HG03575 (cell line): Measurements from ENCODE around the gene KRTAP12-4.
"Not testable (repeated sequence)": the region's sequence is repeated elsewhere in the genome, so short reads cannot be mapped to it uniquely, and the experiment has no call there.

Source experiments
- ATAC-seq: cut with Tn5 transposase; IDR thresholded peaks from one replicate; pipeline ENCODE4 v1.9.1; 2021; ENCODE audit not compliant: unreplicated experiment, insufficient number of reproducible peaks, low FRiP score; ENCODE audit errors: extremely low read depth

Gene KRTAP12-4

GRCh38 chr21:44658913-44659595 lies 4.6 kb upstream of the KRTAP12-4 start:
- no peak for ATAC-seq

GRCh38 chr21:44658541-44658910 lies 4.1 kb upstream of the KRTAP12-4 start:
- ATAC-seq = no peak

DNA sequence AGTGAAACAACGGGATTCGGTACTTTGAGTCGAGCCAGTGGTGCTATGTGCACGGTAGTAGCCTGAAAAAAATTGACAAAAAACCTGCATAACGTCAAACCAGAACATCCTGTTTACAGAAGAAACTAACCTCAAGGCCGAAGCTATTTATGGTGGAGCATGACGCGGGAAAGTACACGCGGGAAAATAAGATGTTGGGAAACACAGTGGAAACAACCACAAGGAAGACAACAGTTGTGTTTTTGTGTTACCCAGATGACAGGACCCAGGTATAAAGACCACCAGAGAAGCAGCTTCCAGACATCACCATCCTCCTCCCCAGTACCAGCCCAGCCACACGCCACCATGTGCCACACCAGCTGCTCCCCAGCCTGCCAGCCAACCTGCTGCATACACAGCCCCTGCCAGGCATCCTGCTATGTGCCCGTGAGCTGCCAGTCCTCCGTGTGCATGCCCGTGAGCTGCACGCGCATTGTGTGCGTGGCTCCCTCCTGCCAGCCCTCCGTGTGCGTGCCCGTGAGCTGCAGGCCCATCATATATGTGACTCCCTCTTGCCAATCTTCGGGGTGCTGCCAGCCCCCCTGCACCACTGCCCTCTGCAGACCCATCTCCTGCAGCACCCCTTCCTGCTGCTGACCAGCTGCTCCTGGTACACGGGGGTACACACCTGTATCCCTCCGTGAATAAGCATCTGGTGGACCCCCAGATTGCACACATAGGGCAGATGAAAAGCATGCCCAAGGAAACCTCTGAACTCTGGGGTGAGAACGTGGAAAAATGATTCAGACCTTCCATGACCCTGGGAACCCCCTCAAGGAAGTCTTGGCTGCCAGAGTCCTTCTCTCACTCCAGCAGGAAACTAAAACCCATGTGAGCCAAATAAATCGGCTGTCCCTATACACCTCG lies 3.4 kb upstream of the KRTAP12-4 start, which contains the start of gene KRTAP12-3:
Gene KRTAP12-3 (plus strand): TSS at position 298 of the 906 bp plus-strand sequence. CDS start 48 bp downstream, at position 346.
- ATAC-seq = no peak

GRCh38 chr21:44656868-44657267 lies 2.4 kb upstream of the KRTAP12-4 start:
- no peak for ATAC-seq

DNA sequence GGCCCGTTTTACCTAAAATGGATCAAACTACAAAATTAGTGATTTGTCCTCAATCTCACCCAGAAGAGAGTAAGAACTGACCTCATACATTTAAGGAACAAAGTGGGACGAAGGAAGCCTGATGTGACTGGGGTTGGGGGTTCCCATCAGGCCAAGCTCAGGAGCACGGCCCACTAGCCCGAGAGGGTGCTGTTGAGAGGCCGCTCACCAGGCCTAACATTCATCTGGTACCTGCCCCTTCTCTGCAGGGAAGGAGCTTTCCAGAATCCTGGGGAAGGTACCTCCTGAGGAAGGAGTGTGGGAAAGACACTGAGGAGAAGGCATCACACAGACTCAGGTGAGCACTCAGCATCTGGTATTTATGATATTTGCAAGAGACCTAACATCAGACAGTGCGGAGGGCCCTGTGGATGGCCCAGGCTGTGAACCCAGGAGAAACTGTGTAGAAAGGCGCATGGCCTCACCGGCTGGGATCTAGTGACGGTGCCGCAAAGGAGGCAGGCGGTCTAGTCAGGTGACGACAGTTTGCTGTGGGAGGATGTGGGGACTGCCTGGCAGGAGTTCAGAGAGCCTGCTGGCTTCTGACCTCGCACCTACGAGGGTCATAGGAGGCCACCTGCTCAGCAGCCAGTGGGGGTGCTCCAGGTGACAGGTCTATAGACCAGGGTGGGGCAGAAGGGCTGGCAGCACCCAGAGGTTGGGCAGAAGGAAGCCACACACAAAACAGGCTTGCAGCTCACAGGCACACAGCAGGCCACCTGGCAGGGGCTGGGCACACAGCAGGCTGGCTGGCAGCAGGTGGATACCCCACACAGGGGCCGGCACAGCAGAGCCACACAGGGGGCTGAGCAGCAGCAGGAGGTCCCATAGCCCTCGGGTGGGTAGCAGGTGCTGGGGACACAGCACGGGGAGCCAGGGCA lies 543 bp downstream of the KRTAP12-4 start:
- ATAC-seq = no peak

- ATAC-seq = no peak
These were observed 1.3 kb downstream of the KRTAP12-4 start for GRCh38 chr21:44653123-44653522.

GRCh38 chr21:44650973-44651675 lies 3.3 kb downstream of the KRTAP12-4 start:
- no peak for ATAC-seq

DNA sequence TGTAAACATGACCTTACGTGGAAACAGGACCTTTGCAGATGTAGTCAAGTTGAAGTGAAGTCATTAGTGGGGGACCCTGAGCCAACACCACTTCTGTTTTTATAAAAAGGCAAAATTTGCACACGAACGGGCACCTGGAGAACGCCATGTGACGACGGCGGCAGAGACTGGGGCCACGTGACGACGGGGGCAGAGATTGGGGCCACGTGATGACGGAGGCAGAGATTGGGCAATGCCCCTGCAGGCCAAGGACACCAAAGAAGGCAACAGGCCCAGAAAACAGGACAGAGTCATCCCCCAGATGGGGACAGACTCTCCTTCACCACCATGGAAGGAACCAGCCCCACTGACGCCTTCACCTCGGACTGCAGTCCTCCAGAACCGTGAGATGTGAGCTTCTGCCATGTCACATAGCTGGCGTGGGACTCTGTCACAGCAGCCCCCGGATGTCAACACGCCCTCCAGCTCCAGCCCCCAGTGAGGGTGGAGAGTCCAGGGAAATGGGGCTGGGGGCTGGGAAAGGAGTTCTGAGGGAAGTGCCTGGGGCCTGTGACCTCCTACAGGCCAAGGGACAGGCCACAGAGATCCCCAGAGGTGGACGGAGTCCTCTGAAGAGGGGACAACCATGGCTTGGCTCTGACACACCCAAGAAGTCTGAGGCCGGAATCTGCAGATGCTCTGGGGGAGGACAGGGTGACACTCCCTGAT lies 4.0 kb downstream of the KRTAP12-4 start:
- ATAC-seq = no peak

GRCh38 chr21:44649521-44650100 lies 4.8 kb downstream of the KRTAP12-4 start:
- ATAC-seq = no peak

DNA sequence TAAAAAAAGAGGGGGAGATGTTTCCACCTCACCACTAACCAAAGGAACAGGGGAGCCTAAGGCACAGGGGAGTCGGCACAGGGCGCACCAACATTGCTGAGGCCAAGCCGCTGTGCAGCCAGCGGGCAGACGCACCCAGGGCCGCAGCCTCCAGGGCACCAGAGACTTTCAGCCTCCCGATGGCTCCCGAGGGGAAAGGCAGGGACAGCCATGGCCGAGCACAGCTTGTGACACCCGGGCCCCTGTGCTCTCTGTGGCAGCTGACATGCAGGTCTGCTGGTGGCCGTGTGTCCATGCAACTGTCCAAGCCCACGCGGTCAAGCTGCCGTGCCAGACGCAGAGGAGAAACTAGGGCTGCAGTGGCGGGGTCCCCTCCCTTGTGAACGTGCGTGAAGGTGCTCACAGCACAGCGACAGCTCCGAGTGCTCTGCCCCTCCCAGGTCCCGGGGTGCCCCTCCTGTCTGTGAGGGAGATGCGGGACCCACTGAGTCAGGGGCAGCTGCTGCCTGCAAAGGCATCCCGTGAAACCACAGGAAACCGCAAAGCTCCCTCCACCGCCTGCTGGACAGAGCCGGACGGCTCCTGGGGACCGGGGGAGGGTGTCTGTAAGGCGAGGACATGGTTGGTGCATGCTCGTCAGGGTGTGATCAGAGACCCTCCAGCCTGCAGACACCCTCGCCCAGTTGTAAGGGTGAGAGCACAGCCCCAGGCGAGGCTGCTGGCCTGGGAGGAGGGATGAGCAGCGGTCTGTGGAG lies 5.7 kb downstream of the KRTAP12-4 start:
- no peak for ATAC-seq

GRCh38 chr21:44647222-44647552 lies 7.3 kb downstream of the KRTAP12-4 start:
- no peak for ATAC-seq

DNA sequence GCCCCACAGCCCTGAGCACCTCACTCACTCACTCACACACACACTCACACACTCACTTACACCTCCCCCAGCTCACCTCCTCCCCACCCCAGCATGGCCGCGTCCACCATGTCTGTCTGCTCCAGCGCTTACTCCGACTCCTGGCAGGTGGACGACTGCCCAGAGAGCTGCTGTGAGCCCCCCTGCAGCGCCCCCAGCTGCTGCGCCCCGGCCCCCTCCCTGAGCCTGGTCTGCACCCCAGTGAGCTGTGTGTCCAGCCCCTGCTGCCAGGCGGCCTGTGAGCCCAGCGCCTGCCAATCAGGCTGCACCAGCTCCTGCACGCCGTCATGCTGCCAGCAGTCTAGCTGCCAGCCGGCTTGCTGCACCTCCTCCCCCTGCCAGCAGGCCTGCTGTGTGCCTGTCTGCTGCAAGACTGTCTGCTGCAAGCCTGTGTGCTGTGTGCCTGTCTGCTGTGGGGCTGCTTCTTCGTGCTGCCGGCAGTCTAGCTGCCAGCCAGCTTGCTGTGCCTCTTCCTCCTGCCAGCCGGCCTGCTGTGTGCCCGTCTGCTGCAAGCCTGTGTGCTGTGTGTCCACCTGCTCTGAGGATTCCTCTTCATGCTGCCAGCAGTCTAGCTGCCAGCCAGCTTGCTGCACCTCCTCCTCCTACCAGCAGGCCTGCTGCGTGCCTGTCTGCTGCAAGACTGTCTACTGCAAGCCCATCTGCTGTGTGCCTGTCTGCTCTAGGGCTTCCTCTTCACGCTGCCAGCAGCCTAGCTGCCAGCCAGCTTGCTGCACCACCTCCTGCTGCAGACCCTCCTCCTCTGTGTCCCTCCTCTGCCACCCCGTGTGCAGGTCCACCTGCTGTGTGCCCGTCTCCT lies 7.9 kb downstream of the KRTAP12-4 start, which contains the start of gene KRTAP10-11:
Gene KRTAP10-11 (plus strand): TSS at position 49 of the 856 bp plus-strand sequence. CDS start 45 bp downstream, at position 94.
- not testable (repeated sequence) for ATAC-seq

DNA sequence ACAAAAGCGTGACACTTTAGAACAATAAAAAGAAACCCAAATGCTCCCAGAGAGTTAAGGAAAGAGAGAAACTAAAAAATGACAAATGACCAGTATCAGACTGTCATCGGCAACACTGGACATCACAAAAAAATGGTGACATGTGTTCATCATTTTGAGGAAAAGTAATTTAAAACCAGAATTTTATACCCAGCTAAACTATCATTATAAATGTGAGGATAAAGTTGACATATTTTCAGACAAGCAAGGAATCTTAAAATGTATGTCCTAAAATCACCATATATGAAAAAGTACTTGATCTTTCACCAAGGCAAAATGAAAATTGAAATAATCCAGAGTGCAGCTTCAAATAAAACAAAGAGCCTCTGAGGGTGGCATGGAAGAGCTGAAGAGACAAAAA lies 9.6 kb downstream of the KRTAP12-4 start:
- no peak for ATAC-seq

GRCh38 chr21:44643741-44644310 lies 10.6 kb downstream of the KRTAP12-4 start:
- no peak for ATAC-seq

GRCh38 chr21:44640761-44641160 lies 13.7 kb downstream of the KRTAP12-4 start:
- no peak for ATAC-seq

- no peak for ATAC-seq
These were observed 15.2 kb downstream of the KRTAP12-4 start for GRCh38 chr21:44639331-44639655.
